SK-N-MC (cell line): ENCODE results near the gene BRD1.

ENCODE experiments used
- EZH2 ChIP-seq: fragments of 200-600 bp; sonication (generic); IDR thresholded peaks from one replicate; pipeline ENCODE4 v1.6.1; 2017; ENCODE audit warnings: antibody characterized with exemption
- FOXP2 ChIP-seq: optimal IDR thresholded peaks from 2 replicates; pipeline ENCODE3; 2011; ENCODE audit warnings: mild to moderate bottlenecking, moderate library complexity; ENCODE audit not compliant: insufficient read depth; ENCODE audit errors: extremely low read length, control extremely low read depth
- POLR2AphosphoS5 ChIP-seq: IDR thresholded peaks from 2 replicates; pipeline ENCODE4 v1.6.1; 2012; ENCODE audit warnings: mild to moderate bottlenecking, low read depth, low read length, borderline replicate concordance

- TF ChIP-seq POLR2AphosphoS5 (no peak), EZH2 (no peak), FOXP2 (no peak)
Observed at GRCh38 chr22:49785841-49786471, 41.7 kb downstream of the BRD1 start.
